GM18499 (cell line): ENCODE data around the gene GCNT3.

Experiments used
- ATAC-seq: cut with Tn5 transposase; IDR thresholded peaks from one replicate; pipeline ENCODE4 v1.9.1; 2021; ENCODE audit warnings: moderate number of reproducible peaks; ENCODE audit not compliant: insufficient read depth, unreplicated experiment

Gene GCNT3

GRCh38 chr15:59611276-59612260, at the start of gene GCNT3:
Gene GCNT3, plus strand, starts transcription at chr15:59611783. Its CDS starts 6,456 bp downstream, at chr15:59618239.
- no peak for ATAC-seq

GRCh38 chr15:59562448-59563186, 49.0 kb upstream of the GCNT3 start:
- ATAC-seq = no peak

- no peak for ATAC-seq
These were observed 46.3 kb upstream of the GCNT3 start for GRCh38 chr15:59565299-59565698.

GRCh38 chr15:59567324-59567723, 44.3 kb upstream of the GCNT3 start:
- ATAC-seq = no peak

GRCh38 chr15:59569477-59569876, 42.1 kb upstream of the GCNT3 start:
- no peak for ATAC-seq

GRCh38 chr15:59570315-59570714, 41.3 kb upstream of the GCNT3 start:
- ATAC-seq = no peak

- no peak for ATAC-seq
These were observed 40.0 kb upstream of the GCNT3 start for GRCh38 chr15:59571606-59572005.

GRCh38 chr15:59583088-59583487, 28.5 kb upstream of the GCNT3 start:
- no peak for ATAC-seq

- ATAC-seq = no peak
These were observed 24.3 kb upstream of the GCNT3 start for GRCh38 chr15:59587085-59587826.

- ATAC-seq = no peak
These were observed 21.6 kb upstream of the GCNT3 start for GRCh38 chr15:59590027-59590426.

GRCh38 chr15:59591356-59591755, 20.2 kb upstream of the GCNT3 start:
- no peak for ATAC-seq

GRCh38 chr15:59594493-59594942, 17.1 kb upstream of the GCNT3 start:
- no peak for ATAC-seq

- ATAC-seq = no peak
These were observed 16.6 kb upstream of the GCNT3 start for GRCh38 chr15:59594991-59595390.

GRCh38 chr15:59595434-59595915, 16.1 kb upstream of the GCNT3 start:
- ATAC-seq = no peak

- no peak for ATAC-seq
These were observed 14.9 kb upstream of the GCNT3 start for GRCh38 chr15:59596640-59597039.

GRCh38 chr15:59598461-59598860, 13.1 kb upstream of the GCNT3 start:
- ATAC-seq = no peak

- no peak for ATAC-seq
These were observed 5.6 kb upstream of the GCNT3 start for GRCh38 chr15:59605994-59606393.

- no peak for ATAC-seq
These were observed 1.6 kb upstream of the GCNT3 start for GRCh38 chr15:59609730-59610712.

- no peak for ATAC-seq
These were observed 2.6 kb downstream of the GCNT3 start for GRCh38 chr15:59614153-59614552.
